Activated T-cell treated with anti-CD3 and anti-CD28 coated beads for 1 hour (primary cell): ENCODE measurements around the gene GBX1.

Source experiments
- DNase-seq: peaks from one replicate; pipeline ENCODE4 v3.0.0-alpha.2; 2020; ENCODE audit warnings: low read depth

Gene GBX1

GRCh38 chr7:151114151-151115090 lies 53.1 kb downstream of the GBX1 start:
- DNase-seq = no peak

GRCh38 chr7:151113344-151114150 lies 53.9 kb downstream of the GBX1 start:
- no peak for DNase-seq

DNA sequence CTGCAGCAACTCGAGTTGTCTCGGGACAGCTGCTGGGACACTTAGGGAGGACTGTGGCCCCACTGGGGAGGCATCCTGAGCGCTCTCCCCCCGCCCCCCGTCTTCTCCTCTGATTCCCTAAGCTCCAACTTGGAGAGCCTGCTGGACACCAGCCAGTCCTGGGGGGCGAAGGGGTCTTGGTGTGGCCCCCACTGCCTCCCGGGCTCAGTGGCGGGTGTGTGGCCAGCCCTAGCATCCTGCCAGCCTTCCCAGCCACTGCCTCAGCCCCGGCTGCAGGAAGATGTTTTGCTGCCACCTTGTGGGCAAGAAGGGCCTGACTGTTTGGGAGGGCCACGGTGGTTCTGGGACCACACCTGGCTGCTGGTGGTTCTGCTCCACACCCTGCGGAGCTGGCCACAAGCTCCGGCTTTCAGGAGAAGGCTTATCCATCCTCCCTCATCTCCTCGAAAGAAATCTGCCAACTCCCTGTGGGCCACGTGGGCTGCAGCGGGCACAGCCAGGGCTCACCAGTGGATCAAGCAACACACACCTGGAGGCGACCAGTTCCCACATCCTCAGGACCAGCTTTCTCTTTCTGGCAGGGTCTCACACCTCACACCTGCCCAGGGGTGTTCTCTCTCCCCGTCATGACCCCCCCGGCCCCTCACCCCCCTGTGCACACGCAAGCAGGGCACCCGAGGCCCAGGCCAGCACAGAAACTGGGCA lies 56.4 kb downstream of the GBX1 start:
- peak; percentile 68 for DNase-seq

- no peak for DNase-seq
Observed at GRCh38 chr7:151110236-151110940, 57.1 kb downstream of the GBX1 start.

GRCh38 chr7:151109094-151110048 lies 58.1 kb downstream of the GBX1 start:
- no peak for DNase-seq

DNA sequence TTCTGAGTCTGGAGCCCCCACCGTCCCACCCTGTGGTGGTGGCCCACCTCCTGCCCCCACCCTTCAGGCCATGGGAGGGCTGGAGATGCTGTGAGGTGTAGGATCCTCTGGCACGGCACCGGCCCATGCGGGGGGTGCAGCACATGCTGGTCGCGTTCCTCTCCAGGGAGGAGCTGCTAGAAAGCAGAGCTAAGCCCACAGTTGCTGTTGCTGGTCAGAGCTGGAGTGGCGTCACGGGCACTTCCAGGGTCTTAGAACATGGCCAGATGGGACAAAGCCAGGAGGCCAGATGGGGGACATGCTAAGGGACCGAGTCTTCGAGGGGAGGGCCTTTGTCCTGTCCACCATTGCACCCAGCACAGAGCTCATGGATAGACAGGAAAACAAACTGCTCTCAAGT lies 59.6 kb downstream of the GBX1 start:
- DNase-seq = no peak

DNA sequence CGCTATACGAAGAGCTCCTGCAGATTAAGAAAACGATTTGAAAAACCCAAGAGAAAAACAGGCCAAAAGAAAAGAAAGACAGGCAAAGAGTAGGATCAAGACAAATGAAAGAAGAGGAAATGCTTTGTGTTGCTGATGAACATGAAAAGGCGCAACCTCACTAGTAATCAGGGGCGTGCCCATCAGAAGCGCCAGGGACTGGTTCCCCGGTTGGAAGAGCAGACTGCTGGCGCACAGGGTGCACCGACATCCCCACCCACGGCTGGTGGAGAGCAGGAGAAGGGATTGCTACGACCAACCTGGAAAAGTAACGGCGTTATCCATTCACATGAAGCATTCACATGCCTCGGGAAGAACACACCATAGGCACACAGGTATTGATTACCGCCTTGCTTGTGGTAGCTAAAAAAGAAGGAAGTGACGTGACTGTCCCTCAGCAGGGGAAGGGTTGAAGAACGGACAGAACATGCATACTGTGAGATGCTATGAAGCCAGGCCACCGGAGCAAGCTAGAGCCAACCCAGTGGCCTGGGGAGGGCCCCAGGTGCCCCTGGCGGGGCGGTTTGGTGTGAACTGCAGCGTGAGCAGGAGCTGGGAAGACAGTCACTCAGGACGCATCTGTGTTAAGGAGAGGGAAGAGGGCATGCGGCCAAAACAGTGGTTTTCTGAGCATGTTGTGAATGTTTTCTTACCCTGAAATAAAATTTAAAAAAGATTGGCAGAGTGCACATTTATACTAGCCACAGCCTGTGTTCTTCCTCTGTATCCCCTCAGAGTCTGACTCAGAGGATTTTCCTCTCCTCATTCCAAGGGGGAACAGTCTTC lies 62.9 kb downstream of the GBX1 start:
- no peak for DNase-seq

GRCh38 chr7:151103973-151104372 lies 63.5 kb downstream of the GBX1 start:
- DNase-seq = no peak

- DNase-seq = no peak
Observed at GRCh38 chr7:151102991-151103390, 64.5 kb downstream of the GBX1 start.

DNA sequence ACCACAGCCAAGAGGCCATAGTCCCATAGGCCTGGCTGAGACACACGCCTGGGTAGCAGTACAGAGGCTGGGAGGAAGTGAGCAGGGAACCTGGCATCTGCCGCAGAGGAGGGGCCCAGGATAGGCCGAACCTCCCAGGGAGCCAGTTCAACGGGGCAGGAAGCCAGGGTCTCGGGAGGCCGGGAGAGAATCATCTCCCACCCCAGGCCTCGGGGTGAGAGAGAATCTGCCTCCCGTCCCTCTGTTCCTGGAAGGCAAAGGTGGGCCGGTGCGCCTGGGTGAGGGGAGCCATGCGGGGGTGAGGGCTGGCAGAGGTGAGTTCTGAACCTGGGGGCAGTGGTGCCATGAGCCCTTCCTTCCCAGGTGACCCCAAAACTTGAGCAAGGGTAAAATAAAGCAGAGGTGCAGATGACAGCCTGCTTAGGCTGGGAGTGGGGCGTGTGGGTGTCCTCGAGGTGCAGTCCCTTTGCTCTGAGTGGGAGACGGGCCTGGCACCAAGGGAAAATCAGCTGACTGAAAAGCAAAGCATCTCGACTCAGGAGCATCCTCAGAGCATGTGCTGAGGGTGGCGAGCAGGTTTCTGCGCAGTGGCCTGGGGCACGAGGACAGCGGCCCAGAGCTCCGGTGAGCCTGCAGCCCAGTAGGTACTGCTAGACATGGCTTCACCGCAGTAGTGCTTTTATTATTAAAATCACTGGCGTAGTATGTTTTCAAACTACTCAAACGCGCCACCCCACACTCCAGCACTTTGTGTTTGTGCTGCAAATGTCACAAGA lies 65.7 kb downstream of the GBX1 start:
- no peak for DNase-seq

DNA sequence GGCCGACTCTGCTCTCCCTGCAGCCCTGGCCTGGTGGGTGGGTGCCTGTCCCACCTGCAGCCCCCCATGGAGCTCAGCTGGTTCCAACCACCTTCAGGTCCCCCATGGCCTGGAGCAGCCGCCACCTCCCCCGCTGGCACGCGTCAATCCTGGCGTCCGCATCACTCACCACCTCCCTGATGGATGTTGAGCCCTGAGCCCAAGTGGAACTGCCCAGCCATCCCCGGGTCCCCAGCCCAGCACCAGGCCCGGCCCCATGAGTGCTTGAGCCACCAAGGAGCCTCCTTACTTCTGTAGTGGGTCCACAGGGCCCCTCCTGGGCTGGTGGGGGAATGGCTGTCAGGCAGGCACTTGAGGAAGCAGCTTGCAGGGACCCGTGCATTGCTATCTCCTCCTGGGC lies 66.6 kb downstream of the GBX1 start:
- no peak for DNase-seq

GRCh38 chr7:151099486-151100211 lies 67.8 kb downstream of the GBX1 start:
- DNase-seq = no peak
